Memory B cell (primary cell): ENCODE results near the gene NEK9.

Source experiments
- ATAC-seq: fragments of 150-1000 bp; cut with Tn5 transposase; 2 replicates; pipeline ENCODE4 v1.10.0; 2021; ENCODE audit warnings: low read depth, mild to moderate bottlenecking, moderate library complexity
- DNase-seq, 2 donors: peaks; one replicate each; pipeline ENCODE4 v3.0.0; 2022; ENCODE audit warnings: low spot score in 2 of 2
- H3K27ac Mint-ChIP-seq: one replicate; pipeline ENCODE4 v1.8.0; 2022; ENCODE audit warnings: mild to moderate bottlenecking, moderate library complexity, mixed read lengths
- H3K27me3 Mint-ChIP-seq: one replicate; pipeline ENCODE4 v1.8.0; 2022; ENCODE audit warnings: mixed read lengths
- H3K36me3 Mint-ChIP-seq: one replicate; pipeline ENCODE4 v1.8.0; 2022; ENCODE audit warnings: mild to moderate bottlenecking, mixed read lengths
- H3K4me1 Mint-ChIP-seq: one replicate; pipeline ENCODE4 v1.8.0; 2022; ENCODE audit warnings: mixed read lengths
- H3K4me3 Mint-ChIP-seq: one replicate; pipeline ENCODE4 v1.8.0; 2022; ENCODE audit warnings: mild to moderate bottlenecking, moderate library complexity, mixed read lengths
- H3K9me3 Mint-ChIP-seq: one replicate; pipeline ENCODE4 v1.8.0; 2022; ENCODE audit warnings: mixed read lengths

NEK9 gene

GRCh38 chr14:75041613-75042012 lies 85.2 kb downstream of the NEK9 start:
- H3K27ac Mint-ChIP-seq, result no peak overlapping the region
- H3K4me1 Mint-ChIP-seq, result peaks cover 17% of the 10 kb centered on the region
- H3K9me3 Mint-ChIP-seq, result no peaks in the 10 kb centered on the region
- peaks cover 8% of the 10 kb centered on the region for H3K36me3 Mint-ChIP-seq
- no peaks in the 10 kb centered on the region for H3K27me3 Mint-ChIP-seq
- H3K4me3 Mint-ChIP-seq, result no peak overlapping the region
- ATAC-seq, result no peak
- no peak for DNase-seq

- Mint-ChIP-seq H3K36me3 (peaks cover 11% of the 10 kb centered on the region), H3K4me3 (no peak overlapping the region), H3K9me3 (no peaks in the 10 kb centered on the region), H3K27ac (no peak overlapping the region), H3K27me3 (no peaks in the 10 kb centered on the region), H3K4me1 (peaks cover 13% of the 10 kb centered on the region)
- ATAC-seq, result no peak
- no peak for DNase-seq
These were observed 85.9 kb downstream of the NEK9 start for GRCh38 chr14:75040959-75041358.

DNA sequence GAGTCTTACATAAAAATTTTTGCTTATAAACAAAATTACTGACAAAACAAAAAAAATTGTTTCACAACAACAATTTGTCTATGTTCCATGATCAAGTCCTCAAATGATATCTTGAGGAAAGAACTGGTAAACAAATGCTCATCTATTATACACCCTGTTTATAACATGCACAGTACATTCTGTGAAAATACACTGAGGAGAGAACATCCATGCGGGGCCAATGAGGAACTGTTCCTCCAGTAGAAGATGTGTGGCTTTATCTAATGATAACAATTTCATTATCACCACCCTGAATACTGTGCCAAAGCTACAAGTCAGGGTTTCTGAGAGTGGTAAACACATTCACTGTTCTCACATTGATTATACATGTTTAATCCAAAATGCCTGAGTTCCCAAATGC lies 86.3 kb downstream of the NEK9 start:
- peaks cover 10% of the 10 kb centered on the region for H3K4me1 Mint-ChIP-seq
- H3K36me3 Mint-ChIP-seq, result peaks cover 14% of the 10 kb centered on the region

GRCh38 chr14:75032939-75033338 lies 93.9 kb downstream of the NEK9 start:
- Mint-ChIP-seq H3K27ac (no peak overlapping the region), H3K36me3 (peaks cover 27% of the 10 kb centered on the region), H3K9me3 (no peaks in the 10 kb centered on the region), H3K27me3 (no peaks in the 10 kb centered on the region), H3K4me3 (no peak overlapping the region), H3K4me1 (no peaks in the 10 kb centered on the region)
- ATAC-seq, result no peak
- no peak for DNase-seq

More for the DNA sequence above, 86.3 kb downstream of the NEK9 start:
- ATAC-seq (no peak), DNase-seq (no peak)
- no peaks in the 10 kb centered on the region for H3K27me3 Mint-ChIP-seq
- H3K27ac Mint-ChIP-seq, result no peak overlapping the region
- no peaks in the 10 kb centered on the region for H3K9me3 Mint-ChIP-seq
- H3K4me3 Mint-ChIP-seq, result no peak overlapping the region

- Mint-ChIP-seq H3K27me3 (no peaks in the 10 kb centered on the region), H3K36me3 (peaks cover 18% of the 10 kb centered on the region), H3K27ac (no peak overlapping the region), H3K4me1 (no peaks in the 10 kb centered on the region), H3K4me3 (no peak overlapping the region), H3K9me3 (no peaks in the 10 kb centered on the region)
- ATAC-seq (no peak), DNase-seq (no peak)
These were observed 96.7 kb downstream of the NEK9 start for GRCh38 chr14:75030147-75030546.
